H1 (cell line): Measurements from ENCODE around the gene PAOX. TPM values are rescaled to one million over a fixed set of nuclear protein-coding genes. Genes with fewer than 3 reads are reported as not detected.
"Not testable (repeated sequence)": the region's sequence is repeated elsewhere in the genome, so short reads cannot be mapped to it uniquely, and the experiment has no call there.

ENCODE experiments used
- CTCF ChIA-PET: fragments of 300-600 bp; sonication (Branson Sonifier 250); formaldehyde crosslinking; loops from one replicate; lab custom pipeline; 2021; ENCODE audit not compliant: partially characterized antibody; lab: Charles Lee
- POLR2A ChIA-PET: fragments of 300-600 bp; sonication (Branson Sonifier 250); formaldehyde crosslinking; loops from one replicate; lab custom pipeline; 2021; ENCODE audit warnings: inconsistent platforms; ENCODE audit not compliant: partially characterized antibody; lab: Charles Lee
- DNase-seq, 2 experiments: peaks; one replicate each; pipeline versions ENCODE4 v3.0.0 to v3.0.0-alpha.2; 2010 to 2022; ENCODE audit warnings: low spot score in 2 of 2, low read depth in 1 of 2, mixed read lengths in 1 of 2
- FAIRE-seq: peaks from 2 replicates; lab custom pipeline; 2011; peaks lifted over from hg19 to GRCh38; lab: Jason Lieb, UNC
- H2AFZ ChIP-seq: 2 replicates; pipeline ENCODE4 v1.8.1; 2012; ENCODE audit warnings: low read length, inconsistent platforms
- H2AK5ac ChIP-seq: 2 replicates; pipeline ENCODE4 v1.6.1; 2013; ENCODE audit warnings: low read depth, low read length
- H2BK120ac ChIP-seq: replicated peaks from 2 replicates; pipeline ENCODE3; 2013; ENCODE audit warnings: low read depth, low read length, inconsistent platforms
- H2BK12ac ChIP-seq: 2 replicates; pipeline ENCODE4 v1.6.1; 2013; ENCODE audit warnings: low read depth, low read length
- H2BK15ac ChIP-seq: 2 replicates; pipeline ENCODE4 v1.6.1; 2013; ENCODE audit warnings: low read length
- H2BK20ac ChIP-seq: 2 replicates; pipeline ENCODE4 v1.6.1; 2013; ENCODE audit warnings: low read length
- H2BK5ac ChIP-seq: 2 replicates; pipeline ENCODE4 v1.6.1; 2013; ENCODE audit warnings: low read depth, low read length
- H3K14ac ChIP-seq: 2 replicates; pipeline ENCODE4 v1.6.1; 2013; ENCODE audit warnings: inconsistent platforms; ENCODE audit not compliant: insufficient read length
- H3K18ac ChIP-seq: 2 replicates; pipeline ENCODE4 v1.6.1; 2013; ENCODE audit warnings: low read length; ENCODE audit errors: extremely low read depth
- H3K23ac ChIP-seq: 2 replicates; pipeline ENCODE4 v1.6.1; 2013; ENCODE audit warnings: inconsistent platforms; ENCODE audit not compliant: insufficient read length
- H3K23me2 ChIP-seq: 2 replicates; pipeline ENCODE4 v1.6.1; 2013; ENCODE audit warnings: low read depth, low read length
- H3K27ac ChIP-seq: 2 replicates; pipeline ENCODE4 v1.6.1; 2011; ENCODE audit warnings: low read depth, low read length, inconsistent platforms
- H3K27me3 ChIP-seq, 4 experiments: replicated peaks in 1 of 4; 1 replicate in 1 of 4; 2 replicates in 3 of 4; pipeline versions ENCODE4 v1.6.1 to v1.8.1; 2011 to 2013; ENCODE audit warnings: low read length in 3 of 4, mild to moderate bottlenecking in 3 of 4, inconsistent platforms in 2 of 4, mixed read lengths in 2 of 4, moderate library complexity in 1 of 4; ENCODE audit not compliant: control insufficient read depth in 3 of 4, insufficient read depth in 3 of 4; ENCODE audit errors: extremely low read depth in 1 of 4
- H3K36me3 ChIP-seq, 4 experiments: 2 replicates each; pipeline versions ENCODE4 v1.6.1 to v1.8.1; 2011 to 2013; ENCODE audit warnings: mild to moderate bottlenecking in 4 of 4, low read length in 3 of 4, moderate library complexity in 2 of 4, control low read depth in 1 of 4, inconsistent platforms in 1 of 4; ENCODE audit not compliant: insufficient read depth in 4 of 4, control insufficient read depth in 2 of 4
- H3K4ac ChIP-seq: replicated peaks from 2 replicates; pipeline ENCODE3; 2013; ENCODE audit warnings: low read length, low read depth, mixed read lengths, inconsistent platforms; ENCODE audit not compliant: insufficient read length
- H3K4me1 ChIP-seq, 4 experiments: replicated peaks in 1 of 4; 1 replicate in 1 of 4; 2 replicates in 3 of 4; pipeline versions ENCODE4 v1.6.1 to v1.8.1; 2011 to 2013; ENCODE audit warnings: low read length in 3 of 4, inconsistent platforms in 2 of 4, mixed read lengths in 1 of 4; ENCODE audit not compliant: insufficient read depth in 4 of 4, control insufficient read depth in 3 of 4
- H3K4me2 ChIP-seq, 2 experiments: 2 replicates each; pipeline versions ENCODE4 v1.6.1 to v1.8.1; 2011 to 2013; ENCODE audit warnings: low read depth in 2 of 2, low read length in 2 of 2, control low read depth in 1 of 2, inconsistent platforms in 1 of 2, mild to moderate bottlenecking in 1 of 2; ENCODE audit not compliant: insufficient read depth in 1 of 2
- H3K4me3 ChIP-seq, 4 experiments: fragments of 200-600, 300-600 bp in 1 of 4; sonication (generic), shearing (Covaris generic), sonication (Bioruptor Twin) in 1 of 4; 2 replicates each; pipeline versions ENCODE4 v1.5.1 to v1.8.1; 2011 to 2016; ENCODE audit warnings: low read length in 4 of 4, low read depth in 3 of 4, control low read depth in 2 of 4, inconsistent platforms in 2 of 4, mild to moderate bottlenecking in 2 of 4, mixed read lengths in 1 of 4, moderate library complexity in 1 of 4; ENCODE audit not compliant: insufficient read depth in 2 of 4; ENCODE audit errors: extremely low read depth in 1 of 4
- H3K56ac ChIP-seq: replicated peaks from 2 replicates; pipeline ENCODE3; 2013; ENCODE audit warnings: low read depth, mild to moderate bottlenecking, mixed read lengths, low read length, inconsistent platforms; ENCODE audit not compliant: insufficient read length
- H3K79me1 ChIP-seq: 2 replicates; pipeline ENCODE4 v1.6.1; 2013; ENCODE audit warnings: low read depth, low read length, control low read depth
- H3K79me2 ChIP-seq, 2 experiments: 2 replicates each; pipeline versions ENCODE4 v1.6.1 to v1.8.1; 2012 to 2013; ENCODE audit warnings: low read length in 2 of 2, mild to moderate bottlenecking in 2 of 2, inconsistent platforms in 1 of 2; ENCODE audit not compliant: insufficient read depth in 2 of 2, control insufficient read depth in 1 of 2
- H3K9ac ChIP-seq, 4 experiments: replicated peaks in 1 of 4; 1 replicate in 1 of 4; 2 replicates in 3 of 4; pipeline versions ENCODE4 v1.6.1 to v1.8.1; 2011 to 2013; ENCODE audit warnings: low read depth in 3 of 4, low read length in 3 of 4, control low read depth in 2 of 4, mild to moderate bottlenecking in 2 of 4, moderate library complexity in 2 of 4, inconsistent platforms in 1 of 4; ENCODE audit errors: extremely low read depth in 1 of 4
- H3K9me3 ChIP-seq, 2 experiments: 2 replicates each; pipeline versions ENCODE4 v1.6.1 to v1.8.1; 2012 to 2013; ENCODE audit warnings: mild to moderate bottlenecking in 2 of 2, moderate library complexity in 2 of 2, control low read depth in 1 of 2, inconsistent platforms in 1 of 2, low read depth in 1 of 2, low read length in 1 of 2, mixed read lengths in 1 of 2; ENCODE audit not compliant: insufficient read depth in 2 of 2
- H4K20me1 ChIP-seq, 2 experiments: replicated peaks in 1 of 2; 2 replicates each; pipeline versions ENCODE3 to v1.8.1; 2011 to 2013; ENCODE audit warnings: inconsistent platforms in 2 of 2, low read length in 2 of 2, mild to moderate bottlenecking in 1 of 2; ENCODE audit not compliant: insufficient read depth in 2 of 2, control insufficient read depth in 1 of 2
- H4K5ac ChIP-seq: 2 replicates; pipeline ENCODE4 v1.6.1; 2013; ENCODE audit warnings: low read length, low read depth, mixed read lengths, inconsistent platforms; ENCODE audit not compliant: insufficient read length
- H4K8ac ChIP-seq: 2 replicates; pipeline ENCODE4 v1.8.0; 2013; ENCODE audit warnings: mild to moderate bottlenecking, moderate library complexity, low read length, inconsistent platforms; ENCODE audit not compliant: insufficient read depth; ENCODE audit errors: extremely low read depth
- H4K91ac ChIP-seq: replicated peaks from 2 replicates; pipeline ENCODE3; 2013; ENCODE audit warnings: low read length, mixed read lengths, inconsistent platforms; ENCODE audit not compliant: insufficient read length
- WGBS, 2 experiments: shearing (Covaris generic) in 1 of 2; methylation state at CpG; one replicate each; pipeline versions ENCODE4 v1.1.6 to v1.1.7; 2013 to 2015; ENCODE audit warnings: low lambda C conversion rate in 2 of 2, mixed read lengths in 2 of 2, inconsistent platforms in 1 of 2, low coverage in 1 of 2, missing lambda C conversion rate in 1 of 2; ENCODE audit not compliant: insufficient replicate concordance in 2 of 2, insufficient coverage in 1 of 2, insufficient read length in 1 of 2; ENCODE audit errors: extremely low coverage in 1 of 2, missing lambda C conversion rate in 1 of 2; 5-methylcytosine and 5-hydroxymethylcytosine counted together
- polyA plus RNA-seq, 7 experiments: library from polyadenylated mRNA; depleted of rRNA in 3 of 7; stranded (reverse) in 5 of 7; unstranded in 2 of 7; fragments of >200 nt in 5 of 7; fragments of 200-250 nt in 2 of 7; gene quantifications; 1 replicate in 5 of 7; 2 replicates in 1 of 7; 4 replicates in 1 of 7; pipeline versions ENCODE4 v1.2.1 to v1.2.3, GENCODE V29; 2011 to 2013; ENCODE audit warnings: missing spikeins in 2 of 7, mixed read lengths in 2 of 7
- total RNA-seq: library from RNA; stranded (reverse); fragmentation: NEBNext Ultra II Directional; extraction: Animal tissue kit (Norgen Biotek cat#: 25700); gene quantifications from 2 replicates; pipeline ENCODE4 v1.2.1, GENCODE V29; 2021

PAOX gene
- total and polyA plus RNA-seq, 2 of the 8 experiments (the other 6 are each of a cell fraction or from before 2014, with no cell fraction given): 3.7 to 4.3 TPM

- H3K36me3 ChIP-seq, POLR2A ChIA-PET, CTCF ChIA-PET, H3K18ac ChIP-seq, H3K23ac ChIP-seq, H2BK5ac ChIP-seq, H3K56ac ChIP-seq, DNase-seq, H4K8ac ChIP-seq, FAIRE-seq, H4K91ac ChIP-seq, H3K79me1 ChIP-seq, H2BK15ac ChIP-seq, H3K23me2 ChIP-seq, H3K4me1 ChIP-seq, H3K14ac ChIP-seq, H4K5ac ChIP-seq, H3K9ac ChIP-seq, H3K4ac ChIP-seq, H2BK20ac ChIP-seq, H3K9me3 ChIP-seq, H2BK120ac ChIP-seq, H2AK5ac ChIP-seq, H3K79me2 ChIP-seq, H2BK12ac ChIP-seq, H3K27ac ChIP-seq, H3K4me3 ChIP-seq, H2AFZ ChIP-seq, H3K27me3 ChIP-seq: not testable (repeated sequence)
- no CpG with 5 or more reads among the region's 46 CpGs for WGBS, 2 experiments
- H3K4me2 ChIP-seq: peak overlapping the region in 1 of 2 experiments; percentile 35; a peak in 1 of 4 replicates
- H4K20me1 ChIP-seq: peaks cover 5 to 19% of the 10 kb centered on the region in 2 experiments
Measured at GRCh38 chr10:133424102-133424501, 45.0 kb downstream of the PAOX start.

- H2BK12ac ChIP-seq, DNase-seq, H3K79me1 ChIP-seq, H4K8ac ChIP-seq, H3K56ac ChIP-seq, H4K91ac ChIP-seq, H3K36me3 ChIP-seq, H3K4me1 ChIP-seq, H3K27ac ChIP-seq, H3K79me2 ChIP-seq, H2BK120ac ChIP-seq, POLR2A ChIA-PET, CTCF ChIA-PET, H3K9me3 ChIP-seq, H3K23ac ChIP-seq, H2BK20ac ChIP-seq, H2BK15ac ChIP-seq, H3K4ac ChIP-seq, H3K9ac ChIP-seq, FAIRE-seq, H3K18ac ChIP-seq, H3K23me2 ChIP-seq, H4K5ac ChIP-seq, H3K14ac ChIP-seq, H2AFZ ChIP-seq, H3K27me3 ChIP-seq, H2AK5ac ChIP-seq, H2BK5ac ChIP-seq: not testable (repeated sequence)
- Histone ChIP-seq H4K20me1 (peaks cover 5 to 16% of the 10 kb centered on the region in 2 experiments), H3K4me2 (peak within 1 kb of the TSS; percentile 35 to 65), H3K4me3 (peak within 1 kb of the TSS in 1 of 4 experiments; percentile 49; a peak in 3 of 8 replicates)
- WGBS, 2 experiments: no CpG with 5 or more reads among the region's 37 CpGs
Measured at GRCh38 chr10:133424601-133425000, 45.5 kb downstream of the PAOX start, which contains the start of gene SPRN. TSS of gene SPRN (minus strand) at chr10:133424625. CDS start at chr10:133423681, 944 bp downstream.
